Measurements from ENCODE around the gene SH2D4B.

DNA sequence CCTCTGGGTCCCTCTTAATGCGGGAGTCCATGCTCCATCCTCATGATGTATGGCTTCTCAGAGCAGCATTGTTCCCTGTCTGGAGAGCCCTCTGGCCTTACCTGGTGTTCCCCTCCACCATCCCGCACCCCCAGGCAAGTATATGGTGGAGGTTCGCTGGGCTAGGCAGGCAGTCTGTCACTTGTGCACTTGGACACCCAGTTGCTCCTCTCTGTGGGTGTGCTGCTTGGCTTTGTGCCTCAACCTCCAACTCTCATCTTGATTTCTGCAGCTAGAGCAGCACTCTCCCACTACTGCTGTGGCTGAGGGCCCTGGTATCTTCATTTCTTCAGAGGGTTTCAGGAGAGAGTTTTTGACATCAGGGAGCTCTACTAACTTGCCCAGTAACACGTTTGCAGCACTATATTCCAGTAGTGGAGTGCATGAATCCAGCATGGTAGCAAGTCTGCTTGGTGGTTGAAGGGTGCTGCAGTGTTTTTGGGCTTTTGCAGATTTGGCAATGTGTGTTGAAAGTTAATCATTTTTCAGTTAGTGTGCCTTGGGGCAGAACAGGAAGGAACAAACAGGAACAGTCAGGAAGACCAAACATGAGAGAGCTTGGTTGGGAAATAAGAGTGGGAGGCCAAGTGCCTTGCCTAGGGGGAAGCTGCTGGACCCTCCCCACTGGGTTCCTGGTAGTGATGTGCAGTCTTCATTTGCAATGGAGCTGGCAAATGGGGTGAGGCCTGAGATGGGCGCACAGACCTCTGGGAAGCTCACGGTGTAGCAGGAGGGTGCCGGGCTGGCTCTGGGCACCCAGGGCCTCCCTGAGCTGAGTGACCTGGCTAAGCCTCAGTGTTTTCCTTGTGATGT lies 46.2 kb upstream of the SH2D4B start:
- TF ChIP-seq, protein P1, sequence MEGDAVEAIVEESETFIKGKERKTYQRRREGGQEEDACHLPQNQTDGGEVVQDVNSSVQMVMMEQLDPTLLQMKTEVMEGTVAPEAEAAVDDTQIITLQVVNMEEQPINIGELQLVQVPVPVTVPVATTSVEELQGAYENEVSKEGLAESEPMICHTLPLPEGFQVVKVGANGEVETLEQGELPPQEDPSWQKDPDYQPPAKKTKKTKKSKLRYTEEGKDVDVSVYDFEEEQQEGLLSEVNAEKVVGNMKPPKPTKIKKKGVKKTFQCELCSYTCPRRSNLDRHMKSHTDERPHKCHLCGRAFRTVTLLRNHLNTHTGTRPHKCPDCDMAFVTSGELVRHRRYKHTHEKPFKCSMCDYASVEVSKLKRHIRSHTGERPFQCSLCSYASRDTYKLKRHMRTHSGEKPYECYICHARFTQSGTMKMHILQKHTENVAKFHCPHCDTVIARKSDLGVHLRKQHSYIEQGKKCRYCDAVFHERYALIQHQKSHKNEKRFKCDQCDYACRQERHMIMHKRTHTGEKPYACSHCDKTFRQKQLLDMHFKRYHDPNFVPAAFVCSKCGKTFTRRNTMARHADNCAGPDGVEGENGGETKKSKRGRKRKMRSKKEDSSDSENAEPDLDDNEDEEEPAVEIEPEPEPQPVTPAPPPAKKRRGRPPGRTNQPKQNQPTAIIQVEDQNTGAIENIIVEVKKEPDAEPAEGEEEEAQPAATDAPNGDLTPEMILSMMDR (IDR thresholded peaks at IDR 0.05): no peak
- TF ChIP-seq TCF7L2 (IDR thresholded peaks at IDR 0.05; ENCODE audit: low read depth, low read length): no peak
- TF ChIP-seq POLR2AphosphoS5 (IDR thresholded peaks at IDR 0.05; ENCODE audit: low read depth, low read length): no peak
- TF ChIP-seq SIN3A (IDR thresholded peaks at IDR 0.05; ENCODE audit: borderline replicate concordance, insufficient read depth, low read depth, low read length): no peak
- TF ChIP-seq, protein P2, sequence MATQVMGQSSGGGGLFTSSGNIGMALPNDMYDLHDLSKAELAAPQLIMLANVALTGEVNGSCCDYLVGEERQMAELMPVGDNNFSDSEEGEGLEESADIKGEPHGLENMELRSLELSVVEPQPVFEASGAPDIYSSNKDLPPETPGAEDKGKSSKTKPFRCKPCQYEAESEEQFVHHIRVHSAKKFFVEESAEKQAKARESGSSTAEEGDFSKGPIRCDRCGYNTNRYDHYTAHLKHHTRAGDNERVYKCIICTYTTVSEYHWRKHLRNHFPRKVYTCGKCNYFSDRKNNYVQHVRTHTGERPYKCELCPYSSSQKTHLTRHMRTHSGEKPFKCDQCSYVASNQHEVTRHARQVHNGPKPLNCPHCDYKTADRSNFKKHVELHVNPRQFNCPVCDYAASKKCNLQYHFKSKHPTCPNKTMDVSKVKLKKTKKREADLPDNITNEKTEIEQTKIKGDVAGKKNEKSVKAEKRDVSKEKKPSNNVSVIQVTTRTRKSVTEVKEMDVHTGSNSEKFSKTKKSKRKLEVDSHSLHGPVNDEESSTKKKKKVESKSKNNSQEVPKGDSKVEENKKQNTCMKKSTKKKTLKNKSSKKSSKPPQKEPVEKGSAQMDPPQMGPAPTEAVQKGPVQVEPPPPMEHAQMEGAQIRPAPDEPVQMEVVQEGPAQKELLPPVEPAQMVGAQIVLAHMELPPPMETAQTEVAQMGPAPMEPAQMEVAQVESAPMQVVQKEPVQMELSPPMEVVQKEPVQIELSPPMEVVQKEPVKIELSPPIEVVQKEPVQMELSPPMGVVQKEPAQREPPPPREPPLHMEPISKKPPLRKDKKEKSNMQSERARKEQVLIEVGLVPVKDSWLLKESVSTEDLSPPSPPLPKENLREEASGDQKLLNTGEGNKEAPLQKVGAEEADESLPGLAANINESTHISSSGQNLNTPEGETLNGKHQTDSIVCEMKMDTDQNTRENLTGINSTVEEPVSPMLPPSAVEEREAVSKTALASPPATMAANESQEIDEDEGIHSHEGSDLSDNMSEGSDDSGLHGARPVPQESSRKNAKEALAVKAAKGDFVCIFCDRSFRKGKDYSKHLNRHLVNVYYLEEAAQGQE (IDR thresholded peaks at IDR 0.05; ENCODE audit: insufficient read depth in 1 of 2, low read depth in 2 of 2, low read length in 1 of 2): no peak
